Mesenchymal stem cell (in vitro differentiated cells and primary cell): ENCODE results near the gene PRKG1.

Experiments
- DNase-seq: peaks from one replicate; pipeline ENCODE4 v3.0.0-alpha.2; 2013
- H2AFZ ChIP-seq: one replicate; pipeline ENCODE4 v1.6.1; 2013; ENCODE audit warnings: low read depth, mild to moderate bottlenecking, control low read depth, inconsistent platforms, low read length, moderate library complexity
- H2AK5ac ChIP-seq: 2 replicates; pipeline ENCODE4 v1.6.1; 2013; ENCODE audit warnings: low read length, moderate library complexity, mild to moderate bottlenecking, inconsistent platforms; ENCODE audit not compliant: severe bottlenecking
- H2BK120ac ChIP-seq: one replicate; pipeline ENCODE4 v1.6.1; 2013; ENCODE audit warnings: low read depth, mild to moderate bottlenecking, inconsistent platforms, low read length, moderate library complexity
- H2BK12ac ChIP-seq, 2 experiments: one replicate each; pipeline ENCODE4 v1.6.1; 2013; ENCODE audit warnings: inconsistent platforms in 2 of 2, low read length in 2 of 2, mild to moderate bottlenecking in 2 of 2, moderate library complexity in 2 of 2, control low read depth in 1 of 2
- H2BK15ac ChIP-seq: one replicate; pipeline ENCODE4 v1.6.1; 2013; ENCODE audit warnings: mild to moderate bottlenecking, low read depth, inconsistent platforms; ENCODE audit not compliant: poor library complexity, severe bottlenecking
- H2BK5ac ChIP-seq: 2 replicates; pipeline ENCODE4 v1.6.1; 2013; ENCODE audit warnings: low read depth, mild to moderate bottlenecking, low read length, control low read depth, inconsistent platforms; ENCODE audit not compliant: poor library complexity, severe bottlenecking
- H3K14ac ChIP-seq, 2 experiments: one replicate each; pipeline ENCODE4 v1.6.1; 2013; ENCODE audit warnings: inconsistent platforms in 2 of 2, low read length in 2 of 2, control low read depth in 1 of 2, mild to moderate bottlenecking in 1 of 2, moderate library complexity in 1 of 2
- H3K18ac ChIP-seq, 2 experiments: one replicate each; pipeline ENCODE4 v1.6.1; 2013; ENCODE audit warnings: inconsistent platforms in 2 of 2, low read length in 2 of 2, control low read depth in 1 of 2, low read depth in 1 of 2, mild to moderate bottlenecking in 1 of 2
- H3K23ac ChIP-seq, 2 experiments: one replicate each; pipeline ENCODE4 v1.6.1; 2013; ENCODE audit warnings: inconsistent platforms in 2 of 2, low read length in 2 of 2, mild to moderate bottlenecking in 2 of 2, moderate library complexity in 2 of 2, control low read depth in 1 of 2
- H3K27ac ChIP-seq: 2 replicates; pipeline ENCODE4 v1.5.1; 2013; ENCODE audit warnings: mild to moderate bottlenecking, moderate library complexity, low read length, control low read depth, inconsistent platforms; ENCODE audit not compliant: poor library complexity, severe bottlenecking
- H3K27me3 ChIP-seq, 2 experiments: 2 replicates each; pipeline versions ENCODE4 v1.6.1 to v1.7.0; 2013; ENCODE audit warnings: low read length in 2 of 2, mild to moderate bottlenecking in 2 of 2, moderate library complexity in 2 of 2, control low read depth in 1 of 2, inconsistent platforms in 1 of 2; ENCODE audit not compliant: control insufficient read depth in 1 of 2, insufficient read depth in 1 of 2
- H3K36me3 ChIP-seq, 2 experiments: 2 replicates each; pipeline versions ENCODE4 v1.6.1 to v1.7.0; 2013; ENCODE audit warnings: low read length in 2 of 2, control low read depth in 1 of 2, inconsistent platforms in 1 of 2, low read depth in 1 of 2, mild to moderate bottlenecking in 1 of 2; ENCODE audit not compliant: insufficient read depth in 2 of 2, control insufficient read depth in 1 of 2
- H3K4ac ChIP-seq, 2 experiments: one replicate each; pipeline ENCODE4 v1.6.1; 2013; ENCODE audit warnings: inconsistent platforms in 2 of 2, low read length in 2 of 2, mild to moderate bottlenecking in 2 of 2, moderate library complexity in 2 of 2, control low read depth in 1 of 2, low read depth in 1 of 2
- H3K4me1 ChIP-seq: 2 replicates; pipeline ENCODE4 v1.6.1; 2013; ENCODE audit warnings: low read depth, low read length, control low read depth; ENCODE audit not compliant: control insufficient read depth, insufficient read depth
- H3K4me2 ChIP-seq: 2 replicates; pipeline ENCODE4 v1.6.1; 2013; ENCODE audit warnings: low read length, mild to moderate bottlenecking, inconsistent platforms; ENCODE audit not compliant: poor library complexity, severe bottlenecking
- H3K4me3 ChIP-seq, 2 experiments: 2 replicates each; pipeline versions ENCODE4 v1.5.1 to v1.7.0; 2013; ENCODE audit warnings: low read length in 2 of 2, mild to moderate bottlenecking in 2 of 2, control low read depth in 1 of 2, low read depth in 1 of 2; ENCODE audit not compliant: insufficient read depth in 1 of 2
- H3K79me1 ChIP-seq: replicated peaks from 2 replicates; pipeline ENCODE4 v1.6.1; 2013; ENCODE audit warnings: mild to moderate bottlenecking, control low read depth, low read length, inconsistent platforms; ENCODE audit not compliant: poor library complexity, severe bottlenecking
- H3K9ac ChIP-seq: 2 replicates; pipeline ENCODE4 v1.7.0; 2013; ENCODE audit warnings: mild to moderate bottlenecking, low read length, moderate library complexity
- H3K9me3 ChIP-seq: 2 replicates; pipeline ENCODE4 v1.7.0; 2013; ENCODE audit warnings: mild to moderate bottlenecking, low read length; ENCODE audit not compliant: control insufficient read depth
- H4K8ac ChIP-seq: one replicate; pipeline ENCODE4 v1.6.1; 2013; ENCODE audit warnings: inconsistent platforms, mild to moderate bottlenecking, low read length, moderate library complexity
- H4K91ac ChIP-seq: one replicate; pipeline ENCODE4 v1.6.1; 2013; ENCODE audit warnings: mild to moderate bottlenecking, low read length, inconsistent platforms
- WGBS: methylation state at CpG from one replicate; pipeline ENCODE4 v1.1.7; 2013; ENCODE audit warnings: mixed read lengths; 5-methylcytosine and 5-hydroxymethylcytosine counted together

PRKG1 gene

GRCh38 chr10:51783941-51784340 is 709.7 kb downstream of the PRKG1 start:
- Histone ChIP-seq H3K27ac (no peak overlapping the region), H4K8ac (no peak overlapping the region), H3K9ac (no peak overlapping the region), H3K4me3 (no peak overlapping the region), H3K4me2 (no peak overlapping the region), H3K18ac (no peak overlapping the region), H2AFZ (no peak overlapping the region), H2BK5ac (no peak overlapping the region), H2AK5ac (no peak overlapping the region), H3K4ac (no peak overlapping the region), H3K27me3 (no peaks in the 10 kb centered on the region), H3K4me1 (no peaks in the 10 kb centered on the region), H3K9me3 (no peaks in the 10 kb centered on the region), H4K91ac (no peak overlapping the region), H3K14ac (no peak overlapping the region), H2BK15ac (no peak overlapping the region), H2BK12ac (no peak overlapping the region), H3K36me3 (no peaks in the 10 kb centered on the region), H2BK120ac (no peak overlapping the region), H3K23ac (no peak overlapping the region), H3K79me1 (no peaks in the 10 kb centered on the region)
- no peak for DNase-seq
- 100% methylated on average over 1 of the region's 2 CpGs for WGBS

- H3K23ac ChIP-seq: no peak overlapping the region
- no peak overlapping the region for H2BK12ac ChIP-seq
- no peak overlapping the region for H3K14ac ChIP-seq
- no peak overlapping the region for H2BK5ac ChIP-seq
- no peak overlapping the region for H3K4me3 ChIP-seq
- no peak overlapping the region for H3K18ac ChIP-seq
- no peak overlapping the region for H2BK120ac ChIP-seq
- no peak overlapping the region for H4K91ac ChIP-seq
- H3K79me1 ChIP-seq: no peaks in the 10 kb centered on the region
- no peak overlapping the region for H3K27ac ChIP-seq
- H4K8ac ChIP-seq: no peak overlapping the region
- no peak overlapping the region for H2AK5ac ChIP-seq
- H3K27me3 ChIP-seq: no peaks in the 10 kb centered on the region
- H3K4ac ChIP-seq: no peak overlapping the region
- H3K4me2 ChIP-seq: no peak overlapping the region
- no peak for DNase-seq
- no peaks in the 10 kb centered on the region for H3K9me3 ChIP-seq
- no peaks in the 10 kb centered on the region for H3K4me1 ChIP-seq
- H2AFZ ChIP-seq: no peak overlapping the region
- WGBS: 93% methylated on average over 3 of the region's 4 CpGs
- H3K36me3 ChIP-seq: no peaks in the 10 kb centered on the region
- no peak overlapping the region for H2BK15ac ChIP-seq
- H3K9ac ChIP-seq: peak overlapping the region; percentile 34
These were observed 711.9 kb downstream of the PRKG1 start for GRCh38 chr10:51786016-51786683.

GRCh38 chr10:51786684-51787035 is 712.4 kb downstream of the PRKG1 start:
- Histone ChIP-seq H3K4me2 (no peak overlapping the region), H3K4ac (no peak overlapping the region), H4K8ac (no peak overlapping the region), H3K27me3 (no peaks in the 10 kb centered on the region), H3K18ac (no peak overlapping the region), H3K36me3 (no peaks in the 10 kb centered on the region), H3K27ac (no peak overlapping the region), H2BK12ac (no peak overlapping the region), H3K9ac (peak overlapping the region; percentile 34), H3K14ac (no peak overlapping the region), H4K91ac (no peak overlapping the region), H3K23ac (no peak overlapping the region), H3K4me3 (no peak overlapping the region), H2AFZ (no peak overlapping the region), H3K4me1 (no peaks in the 10 kb centered on the region), H3K9me3 (no peaks in the 10 kb centered on the region), H2BK15ac (no peak overlapping the region), H3K79me1 (no peaks in the 10 kb centered on the region), H2BK5ac (no peak overlapping the region), H2AK5ac (no peak overlapping the region), H2BK120ac (no peak overlapping the region)
- no CpG with 5 or more reads among the region's 1 CpG for WGBS
- DNase-seq: no peak

DNA sequence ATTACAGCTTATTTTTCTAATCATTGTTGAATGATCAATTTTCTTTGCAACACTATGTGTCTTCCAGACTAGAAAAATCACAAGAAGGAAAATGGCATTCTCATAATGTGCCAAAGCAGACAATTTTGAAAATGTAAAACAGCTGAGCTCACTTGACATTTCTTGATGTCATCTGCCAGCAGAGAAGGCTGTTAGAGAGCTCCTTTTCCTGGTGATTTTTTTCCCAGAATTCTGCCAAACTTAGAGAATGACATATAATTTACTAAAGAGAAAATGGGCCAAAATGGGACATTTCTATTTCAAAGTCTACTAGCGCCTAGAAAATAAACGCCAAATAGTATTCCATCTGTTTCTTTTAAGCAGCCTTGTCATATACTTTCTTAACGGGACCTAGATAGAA is 714.0 kb downstream of the PRKG1 start:
- H4K8ac ChIP-seq: no peak overlapping the region
- no peak overlapping the region for H3K9ac ChIP-seq
- H2AK5ac ChIP-seq: no peak overlapping the region
- no peak overlapping the region for H3K4ac ChIP-seq
- no peak overlapping the region for H3K4me3 ChIP-seq
- H3K79me1 ChIP-seq: no peaks in the 10 kb centered on the region
- H3K18ac ChIP-seq: no peak overlapping the region
- 97% methylated on average over 2 of the region's 3 CpGs for WGBS
- H3K27ac ChIP-seq: no peak overlapping the region
- H3K23ac ChIP-seq: no peak overlapping the region
- H2BK12ac ChIP-seq: no peak overlapping the region
- H2BK15ac ChIP-seq: no peak overlapping the region
- no peak for DNase-seq
- H3K4me2 ChIP-seq: no peak overlapping the region
- no peak overlapping the region for H2BK5ac ChIP-seq
- no peak overlapping the region for H2BK120ac ChIP-seq
- no peak overlapping the region for H4K91ac ChIP-seq
- no peak overlapping the region for H2AFZ ChIP-seq
- no peaks in the 10 kb centered on the region for H3K4me1 ChIP-seq
- H3K27me3 ChIP-seq: no peaks in the 10 kb centered on the region
- H3K36me3 ChIP-seq: no peaks in the 10 kb centered on the region
- H3K14ac ChIP-seq: no peak overlapping the region
- H3K9me3 ChIP-seq: peaks cover 2% of the 10 kb centered on the region
